ENCODE data around the gene ZNF714.
"Not testable (repeated sequence)": the region's sequence is repeated elsewhere in the genome, so short reads cannot be mapped to it uniquely, and the experiment has no call there.

The ZNF714 gene

GRCh38 chr19:21110183-21110582 is 28.2 kb downstream of the ZNF714 start:
- Mint-ChIP-seq H3K27me3 (no peaks in the 10 kb centered on the region), H3K27ac (no peak overlapping the region), H3K4me1 (ENCODE audit: low read depth) (no peaks in the 10 kb centered on the region), H3K4me3 (no peak overlapping the region), H3K9me3 (peaks cover 70% of the 10 kb centered on the region), H3K36me3 (ENCODE audit: low read depth) (peaks cover 94% of the 10 kb centered on the region)
- intact Hi-C loops (cut with micrococcal nuclease) = no loop called here

- Mint-ChIP-seq H3K27me3 (no peaks in the 10 kb centered on the region), H3K4me1 (ENCODE audit: low read depth) (no peaks in the 10 kb centered on the region), H3K27ac (no peak overlapping the region), H3K4me3 (no peak overlapping the region), H3K9me3 (peaks cover 87% of the 10 kb centered on the region), H3K36me3 (ENCODE audit: low read depth) (peaks cover 84% of the 10 kb centered on the region)
- intact Hi-C loops (cut with micrococcal nuclease) = no loop called here
Measured at GRCh38 chr19:21115430-21115829, 33.4 kb downstream of the ZNF714 start.

GRCh38 chr19:21117041-21117907 is 35.3 kb downstream of the ZNF714 start:
- Mint-ChIP-seq H3K36me3 (ENCODE audit: low read depth) (peaks cover 67% of the 10 kb centered on the region), H3K4me1 (ENCODE audit: low read depth) (no peaks in the 10 kb centered on the region), H3K27me3 (no peaks in the 10 kb centered on the region), H3K9me3 (peaks cover 69% of the 10 kb centered on the region), H3K4me3 (no peak overlapping the region), H3K27ac (no peak overlapping the region)
- intact Hi-C loops (cut with micrococcal nuclease) = no loop called here

- intact Hi-C loops (cut with micrococcal nuclease) = no loop called here
- Mint-ChIP-seq H3K27ac (no peak overlapping the region), H3K4me3 (no peak overlapping the region), H3K27me3 (no peaks in the 10 kb centered on the region), H3K4me1 (ENCODE audit: low read depth) (no peaks in the 10 kb centered on the region), H3K9me3 (peaks cover 17% of the 10 kb centered on the region), H3K36me3 (ENCODE audit: low read depth) (peaks cover 7% of the 10 kb centered on the region)
Measured at GRCh38 chr19:21126078-21126477, 44.1 kb downstream of the ZNF714 start.

- H3K4me1 Mint-ChIP-seq (ENCODE audit: low read depth) = no peaks in the 10 kb centered on the region
- H3K27me3 Mint-ChIP-seq = no peaks in the 10 kb centered on the region
- no peak overlapping the region for H3K4me3 Mint-ChIP-seq
- H3K36me3 Mint-ChIP-seq (ENCODE audit: low read depth) = peaks cover 7% of the 10 kb centered on the region
- H3K27ac Mint-ChIP-seq = no peak overlapping the region
- intact Hi-C loops (cut with micrococcal nuclease) = no loop called here
- peaks cover 17% of the 10 kb centered on the region for H3K9me3 Mint-ChIP-seq
Measured at GRCh38 chr19:21127001-21127400, 45.0 kb downstream of the ZNF714 start.

- H3K27ac Mint-ChIP-seq = no peak overlapping the region
Measured at GRCh38 chr19:21127898-21128297, 45.9 kb downstream of the ZNF714 start.

GRCh38 chr19:21128901-21129698 is 47.1 kb downstream of the ZNF714 start:
- H3K9me3 Mint-ChIP-seq = peaks cover 17% of the 10 kb centered on the region
- H3K36me3 Mint-ChIP-seq (ENCODE audit: low read depth) = no peaks in the 10 kb centered on the region
- H3K27me3 Mint-ChIP-seq = no peaks in the 10 kb centered on the region
- intact Hi-C loops (cut with micrococcal nuclease) = no loop called here
- H3K4me3 Mint-ChIP-seq = no peak overlapping the region
- no peaks in the 10 kb centered on the region for H3K4me1 Mint-ChIP-seq (ENCODE audit: low read depth)
- H3K27ac Mint-ChIP-seq = no peak overlapping the region

More at GRCh38 chr19:21127898-21128297, 45.9 kb downstream of the ZNF714 start:
- Mint-ChIP-seq H3K9me3 (peaks cover 17% of the 10 kb centered on the region), H3K27me3 (no peaks in the 10 kb centered on the region), H3K4me1 (ENCODE audit: low read depth) (no peaks in the 10 kb centered on the region), H3K36me3 (ENCODE audit: low read depth) (no peaks in the 10 kb centered on the region), H3K4me3 (no peak overlapping the region)
- intact Hi-C loops (cut with micrococcal nuclease) = no loop called here

GRCh38 chr19:21130097-21130775 is 48.2 kb downstream of the ZNF714 start:
- Mint-ChIP-seq H3K4me1 (ENCODE audit: low read depth) (no peaks in the 10 kb centered on the region), H3K27me3 (no peaks in the 10 kb centered on the region), H3K27ac (no peak overlapping the region), H3K36me3 (ENCODE audit: low read depth) (no peaks in the 10 kb centered on the region), H3K9me3 (peaks cover 16% of the 10 kb centered on the region), H3K4me3 (no peak overlapping the region)
- intact Hi-C loops (cut with micrococcal nuclease) = no loop called here

- Mint-ChIP-seq H3K4me3 (no peak overlapping the region), H3K27me3 (no peaks in the 10 kb centered on the region), H3K27ac (no peak overlapping the region), H3K4me1 (ENCODE audit: low read depth) (no peaks in the 10 kb centered on the region), H3K9me3 (no peaks in the 10 kb centered on the region), H3K36me3 (ENCODE audit: low read depth) (no peaks in the 10 kb centered on the region)
- intact Hi-C loops (cut with micrococcal nuclease) = no loop called here
Measured at GRCh38 chr19:21133633-21134032, 51.6 kb downstream of the ZNF714 start.

GRCh38 chr19:21134934-21135366 is 52.9 kb downstream of the ZNF714 start:
- Mint-ChIP-seq H3K4me1 (ENCODE audit: low read depth) (no peaks in the 10 kb centered on the region), H3K4me3 (no peak overlapping the region), H3K36me3 (ENCODE audit: low read depth) (no peaks in the 10 kb centered on the region), H3K9me3 (no peaks in the 10 kb centered on the region), H3K27ac (no peak overlapping the region), H3K27me3 (no peaks in the 10 kb centered on the region)
- intact Hi-C loops (cut with micrococcal nuclease) = no loop called here

GRCh38 chr19:21135433-21135832 is 53.4 kb downstream of the ZNF714 start:
- no peaks in the 10 kb centered on the region for H3K36me3 Mint-ChIP-seq (ENCODE audit: low read depth)
- intact Hi-C loops (cut with micrococcal nuclease) = no loop called here
- H3K27me3 Mint-ChIP-seq = no peaks in the 10 kb centered on the region
- H3K4me1 Mint-ChIP-seq (ENCODE audit: low read depth) = no peaks in the 10 kb centered on the region
- H3K4me3 Mint-ChIP-seq = no peak overlapping the region
- no peak overlapping the region for H3K27ac Mint-ChIP-seq
- no peaks in the 10 kb centered on the region for H3K9me3 Mint-ChIP-seq

- Mint-ChIP-seq H3K27ac (no peak overlapping the region), H3K9me3 (no peaks in the 10 kb centered on the region), H3K4me3 (no peak overlapping the region), H3K36me3 (ENCODE audit: low read depth) (peaks cover 15% of the 10 kb centered on the region), H3K27me3 (no peaks in the 10 kb centered on the region), H3K4me1 (ENCODE audit: low read depth) (peaks cover 9% of the 10 kb centered on the region)
- intact Hi-C loops (cut with micrococcal nuclease) = no loop called here
Measured at GRCh38 chr19:21138130-21138529, 56.1 kb downstream of the ZNF714 start.

- H3K27me3 Mint-ChIP-seq, H3K4me3 Mint-ChIP-seq, H3K9me3 Mint-ChIP-seq, H3K27ac Mint-ChIP-seq: not testable (repeated sequence)
- intact Hi-C loops (cut with micrococcal nuclease) = loop anchor here (5.0 to 10.0 kb wide), 2 partner anchors 59 to 116 kb away; partner anchors contain the start of genes ZNF430 and ZNF714
- Mint-ChIP-seq H3K4me1 (ENCODE audit: low read depth) (peaks cover 14% of the 10 kb centered on the region), H3K36me3 (ENCODE audit: low read depth) (peaks cover 44% of the 10 kb centered on the region)
Measured at GRCh38 chr19:21141006-21141405, 59.0 kb downstream of the ZNF714 start.

Measured in dendritic cell treated with granulocyte-macrophage colony-stimulating factor and Interleukin-4, amounts not matched to agents 40 ng/mL and 50 ng/mL, for 4 days (primary cell).